ENCODE data around the gene DMD.

DNA sequence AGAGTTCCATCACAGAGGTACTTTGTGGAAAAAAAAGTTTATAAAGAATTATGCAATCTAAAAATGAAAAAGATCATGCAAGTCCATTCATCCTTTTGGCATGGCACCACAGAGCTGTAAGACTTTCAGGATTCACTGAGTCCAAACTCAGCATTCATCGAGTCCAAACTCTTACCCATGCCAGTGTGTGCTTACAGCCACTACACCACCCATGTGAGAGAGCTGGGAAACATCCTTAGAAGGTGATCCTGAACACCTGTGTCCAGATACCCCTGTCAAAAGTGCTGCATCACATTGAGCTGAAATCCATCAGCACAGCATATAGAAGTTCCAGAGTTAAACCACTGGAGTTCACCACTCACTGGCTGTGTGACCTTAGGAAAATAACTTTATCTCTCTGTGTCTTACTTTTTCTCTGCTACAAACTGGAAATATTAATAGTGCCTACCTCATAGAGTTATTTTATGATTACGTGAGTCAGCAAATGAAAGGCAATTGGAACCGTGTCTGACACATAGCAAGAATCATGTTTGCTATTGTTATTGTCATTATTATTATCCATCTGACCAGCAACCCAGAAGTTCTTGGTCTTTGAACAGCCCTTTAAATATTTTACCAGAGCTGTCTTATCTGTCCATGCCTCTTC lies 2024.5 kb downstream of the DMD start:
- TF ChIP-seq, protein P1, sequence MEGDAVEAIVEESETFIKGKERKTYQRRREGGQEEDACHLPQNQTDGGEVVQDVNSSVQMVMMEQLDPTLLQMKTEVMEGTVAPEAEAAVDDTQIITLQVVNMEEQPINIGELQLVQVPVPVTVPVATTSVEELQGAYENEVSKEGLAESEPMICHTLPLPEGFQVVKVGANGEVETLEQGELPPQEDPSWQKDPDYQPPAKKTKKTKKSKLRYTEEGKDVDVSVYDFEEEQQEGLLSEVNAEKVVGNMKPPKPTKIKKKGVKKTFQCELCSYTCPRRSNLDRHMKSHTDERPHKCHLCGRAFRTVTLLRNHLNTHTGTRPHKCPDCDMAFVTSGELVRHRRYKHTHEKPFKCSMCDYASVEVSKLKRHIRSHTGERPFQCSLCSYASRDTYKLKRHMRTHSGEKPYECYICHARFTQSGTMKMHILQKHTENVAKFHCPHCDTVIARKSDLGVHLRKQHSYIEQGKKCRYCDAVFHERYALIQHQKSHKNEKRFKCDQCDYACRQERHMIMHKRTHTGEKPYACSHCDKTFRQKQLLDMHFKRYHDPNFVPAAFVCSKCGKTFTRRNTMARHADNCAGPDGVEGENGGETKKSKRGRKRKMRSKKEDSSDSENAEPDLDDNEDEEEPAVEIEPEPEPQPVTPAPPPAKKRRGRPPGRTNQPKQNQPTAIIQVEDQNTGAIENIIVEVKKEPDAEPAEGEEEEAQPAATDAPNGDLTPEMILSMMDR (IDR thresholded peaks at IDR 0.05), result no peak
- TF ChIP-seq EZH2 (IDR thresholded peaks at IDR 0.05; ENCODE audit: borderline replicate concordance, insufficient read depth, low read depth, low read length, poor library complexity, severe bottlenecking), result no peak
